ENCODE measurements around the gene NEDD4L.

GRCh38 chr18:58105888-58106260 is 61.8 kb downstream of the NEDD4L start:
- TF ChIP-seq PATZ1 (CRISPR knock-in tag; IDR thresholded peaks at IDR 0.05; ENCODE audit: borderline replicate concordance) (no peak), BACH2 (CRISPR knock-in tag; IDR thresholded peaks at IDR 0.05; ENCODE audit: borderline replicate concordance) (no peak), ARNTL (CRISPR knock-in tag; IDR thresholded peaks at IDR 0.05; ENCODE audit: borderline replicate concordance, low read depth) (no peak), ZC3H10 (CRISPR knock-in tag; IDR thresholded peaks at IDR 0.05) (no peak), ZFP3 (CRISPR knock-in tag; IDR thresholded peaks at IDR 0.05) (no peak), POU6F1 (CRISPR knock-in tag; IDR thresholded peaks at IDR 0.05; ENCODE audit: borderline replicate concordance, low read depth) (no peak), SNAI2 (CRISPR knock-in tag; IDR thresholded peaks at IDR 0.05) (no peak)
